Subcutaneous adipose tissue (tissue), 4 donors: Measurements from ENCODE around the gene ZNF318. TPM values are rescaled to one million over a fixed set of nuclear protein-coding genes. Genes with fewer than 3 reads are reported as not detected.

Experiments
- total RNA-seq, 4 donors: library from RNA; depleted of rRNA; stranded (reverse); fragments of >200 nt; gene quantifications; one replicate each; pipeline ENCODE4 v1.1.0, GENCODE V29; 2016
- TF ChIP-seq, protein P1 (sequence below): fragments of 450-650 bp; IDR thresholded peaks from one replicate; pipeline ENCODE4 v1.5.1; 2016; ENCODE audit warnings: low read depth, mild to moderate bottlenecking, control low read depth, antibody characterized with exemption, moderate library complexity

Gene ZNF318
- total RNA-seq, 4 donors from 2014 or later = 16.1 to 18.9 (median 17.9) TPM

DNA sequence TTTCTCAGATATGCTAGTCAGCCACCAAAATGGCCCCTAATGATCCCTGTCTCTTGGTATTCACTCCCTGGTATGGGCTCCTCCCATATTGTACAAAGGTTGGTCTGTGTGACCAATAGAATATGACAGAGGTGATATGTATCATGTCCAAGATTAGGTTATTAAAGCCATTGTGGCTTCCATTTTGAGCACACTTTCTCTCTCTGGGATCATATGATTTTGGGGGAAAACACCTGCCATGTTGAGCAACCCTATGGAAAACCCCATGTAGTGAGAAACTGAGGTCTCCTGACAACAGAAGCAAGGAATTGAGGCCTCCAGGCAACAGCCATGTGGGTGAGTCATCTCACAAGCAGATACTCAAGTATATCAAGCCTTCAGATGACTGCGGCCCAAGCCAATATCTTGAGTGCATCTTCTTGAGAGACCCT, 7.1 kb upstream of the ZNF318 start:
- TF ChIP-seq, protein P1, sequence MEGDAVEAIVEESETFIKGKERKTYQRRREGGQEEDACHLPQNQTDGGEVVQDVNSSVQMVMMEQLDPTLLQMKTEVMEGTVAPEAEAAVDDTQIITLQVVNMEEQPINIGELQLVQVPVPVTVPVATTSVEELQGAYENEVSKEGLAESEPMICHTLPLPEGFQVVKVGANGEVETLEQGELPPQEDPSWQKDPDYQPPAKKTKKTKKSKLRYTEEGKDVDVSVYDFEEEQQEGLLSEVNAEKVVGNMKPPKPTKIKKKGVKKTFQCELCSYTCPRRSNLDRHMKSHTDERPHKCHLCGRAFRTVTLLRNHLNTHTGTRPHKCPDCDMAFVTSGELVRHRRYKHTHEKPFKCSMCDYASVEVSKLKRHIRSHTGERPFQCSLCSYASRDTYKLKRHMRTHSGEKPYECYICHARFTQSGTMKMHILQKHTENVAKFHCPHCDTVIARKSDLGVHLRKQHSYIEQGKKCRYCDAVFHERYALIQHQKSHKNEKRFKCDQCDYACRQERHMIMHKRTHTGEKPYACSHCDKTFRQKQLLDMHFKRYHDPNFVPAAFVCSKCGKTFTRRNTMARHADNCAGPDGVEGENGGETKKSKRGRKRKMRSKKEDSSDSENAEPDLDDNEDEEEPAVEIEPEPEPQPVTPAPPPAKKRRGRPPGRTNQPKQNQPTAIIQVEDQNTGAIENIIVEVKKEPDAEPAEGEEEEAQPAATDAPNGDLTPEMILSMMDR = no peak

DNA sequence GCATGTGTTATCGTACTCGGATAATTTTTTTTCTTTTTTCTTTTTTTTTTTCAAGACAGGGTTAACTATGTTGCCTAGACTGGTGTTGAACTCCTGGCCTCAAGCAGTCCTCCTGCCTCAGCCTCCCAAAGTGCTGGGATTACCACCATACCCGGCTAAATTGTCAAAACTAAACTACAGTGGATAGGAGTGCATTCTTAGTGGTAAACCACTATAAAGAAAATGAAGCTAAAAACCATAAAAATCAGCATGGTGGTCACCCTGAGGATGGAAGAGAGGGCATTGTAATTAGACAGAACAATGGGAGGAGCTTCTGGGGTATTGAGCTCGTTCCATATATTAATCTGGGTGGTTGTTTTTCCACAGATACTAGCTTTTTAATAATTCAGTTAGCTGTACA, 6.2 kb upstream of the ZNF318 start:
- TF ChIP-seq, protein P1 = no peak

DNA sequence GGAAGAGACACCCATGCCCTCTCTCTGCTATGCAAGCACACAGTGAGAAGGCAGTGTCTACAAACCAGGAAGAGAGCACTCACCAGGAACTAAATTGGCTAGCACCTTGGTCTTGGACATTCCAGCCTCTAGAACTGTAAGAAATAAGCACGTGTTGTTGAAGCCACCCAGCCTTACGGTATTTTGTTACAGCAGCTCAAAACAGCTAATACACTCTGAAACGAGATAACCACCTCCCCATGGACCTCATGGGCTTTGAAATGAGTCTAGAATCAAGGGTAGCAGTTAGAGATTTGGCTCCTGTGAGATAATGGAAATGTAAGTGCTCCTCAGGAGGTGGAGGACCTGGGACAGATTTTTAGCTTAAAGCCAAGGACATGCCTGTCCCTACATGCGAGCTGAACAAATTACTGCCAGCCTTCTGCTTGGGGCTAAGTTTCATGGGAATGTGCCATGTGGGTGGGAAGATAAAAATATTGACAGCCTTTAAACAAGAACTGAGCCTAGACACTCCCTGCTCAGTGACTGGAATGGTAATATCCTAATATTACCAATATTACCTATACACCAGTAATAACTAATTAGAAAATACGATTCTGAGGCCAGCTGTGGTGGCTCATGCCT, 3.9 kb upstream of the ZNF318 start:
- TF ChIP-seq, protein P1 = no peak

DNA sequence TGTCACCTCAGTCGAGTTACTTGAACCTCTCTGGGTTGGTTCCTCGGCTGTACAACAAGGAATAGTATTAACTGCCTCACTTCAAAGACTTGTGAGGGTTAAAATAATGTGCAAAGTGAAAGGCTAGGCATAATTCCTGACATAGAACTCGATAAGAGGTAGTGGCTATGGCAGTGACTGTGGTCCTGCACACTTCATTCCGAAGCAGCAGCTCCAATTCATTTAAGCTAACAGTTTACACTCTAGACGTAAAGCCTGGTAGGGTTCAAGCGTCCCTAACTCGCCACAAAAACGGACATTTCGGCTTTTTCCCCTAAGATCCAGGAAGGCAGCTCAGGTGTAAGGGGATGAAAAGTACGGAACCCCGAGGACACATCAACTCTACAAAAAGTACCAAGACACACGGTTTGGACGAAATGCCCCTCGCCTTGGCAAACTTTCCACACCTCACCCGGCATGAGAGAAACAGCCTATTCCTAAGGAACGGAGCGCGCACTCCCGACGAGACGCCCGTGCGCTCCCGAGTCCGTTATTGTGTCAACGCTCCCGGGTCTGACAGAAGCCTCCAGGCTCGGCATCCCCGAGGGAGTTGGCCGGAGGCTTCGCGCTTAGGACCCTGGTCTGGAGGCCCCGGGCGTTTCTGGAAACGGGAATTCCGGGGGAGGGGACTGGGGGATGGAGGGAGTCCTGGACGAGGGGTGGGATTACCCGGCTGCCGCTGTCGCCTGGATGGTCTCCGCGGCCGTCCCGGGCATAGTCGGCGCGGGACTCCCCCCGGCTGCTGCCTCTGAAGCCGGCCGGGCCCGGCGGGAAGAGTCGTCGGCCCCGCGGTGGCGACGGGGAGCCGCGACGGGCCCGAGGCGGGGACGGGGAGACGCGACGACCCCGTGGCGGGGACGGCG, 937 bp downstream of the ZNF318 start:
- TF ChIP-seq, protein P1 = no peak

DNA sequence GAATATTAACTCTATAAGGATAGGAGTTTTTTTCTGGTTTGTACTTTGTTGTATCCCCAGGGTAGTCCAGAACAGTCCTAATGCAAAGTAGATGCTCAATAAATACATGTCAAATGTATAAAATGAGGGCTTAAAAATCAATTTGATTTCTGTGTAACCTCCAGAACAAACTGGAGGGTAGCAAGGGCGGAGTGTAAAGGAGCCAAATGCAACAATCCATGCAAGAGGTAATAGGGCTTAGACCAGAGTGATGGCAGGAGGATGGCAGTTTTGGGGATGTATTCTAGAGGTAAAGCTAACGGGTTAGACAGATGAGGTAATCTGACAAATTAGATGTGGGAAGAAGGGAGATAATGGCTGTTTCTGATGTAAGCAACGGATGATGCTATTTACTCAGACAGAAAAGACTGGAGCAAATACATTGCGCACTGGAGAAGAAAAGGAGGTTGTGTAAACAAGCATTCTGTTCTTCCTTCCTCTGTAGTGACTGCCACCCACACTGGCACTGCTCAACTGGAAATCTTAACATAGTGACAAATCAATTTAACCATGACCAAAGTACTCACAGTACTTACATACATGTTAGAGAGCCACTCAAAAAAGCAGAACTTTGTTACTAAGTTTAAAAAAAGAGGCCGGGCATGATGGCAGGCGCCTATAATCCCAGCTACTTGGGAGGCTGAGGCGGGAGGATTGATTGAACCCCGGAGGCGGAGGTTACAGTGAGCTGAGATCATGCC, 2.0 kb downstream of the ZNF318 start:
- TF ChIP-seq, protein P1 = no peak

DNA sequence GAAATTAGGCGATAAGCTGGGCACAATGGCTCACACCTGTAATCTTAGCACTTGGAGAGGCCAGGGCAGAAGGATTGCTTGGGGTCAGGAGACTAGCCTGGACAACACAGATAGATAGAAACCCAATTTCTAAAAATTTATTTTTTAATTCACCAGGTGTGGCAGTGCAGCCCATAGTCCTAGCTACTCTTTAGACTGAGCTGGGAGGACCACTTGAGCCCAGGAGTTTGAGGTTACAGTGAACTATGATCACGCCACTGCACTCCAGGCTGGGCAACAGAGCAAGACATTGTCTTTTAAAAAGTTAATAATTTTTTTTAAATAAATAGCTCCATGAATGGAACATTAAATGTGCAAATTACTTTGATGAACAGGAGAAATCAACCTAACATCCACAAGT, 8.2 kb downstream of the ZNF318 start:
- TF ChIP-seq, protein P1 = no peak

DNA sequence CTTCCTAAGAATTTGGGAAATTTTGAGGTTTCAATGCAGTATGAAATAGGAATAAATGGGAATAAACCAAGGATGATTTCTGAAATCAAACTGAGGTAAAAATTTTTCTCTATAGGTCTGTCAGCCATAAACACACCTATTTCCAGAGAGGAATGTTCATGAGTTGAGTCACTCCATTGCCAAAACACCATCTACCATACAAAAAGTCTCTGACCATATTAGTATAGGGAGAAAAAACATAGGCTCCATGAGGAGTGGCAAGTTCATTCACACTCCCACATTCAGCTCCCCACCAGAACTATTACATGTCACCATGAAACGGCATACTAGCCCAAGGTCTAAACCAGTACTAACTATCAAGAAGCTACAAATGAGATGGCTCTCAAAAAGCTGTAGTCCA, 9.6 kb downstream of the ZNF318 start:
- TF ChIP-seq, protein P1 = no peak
